HFF-Myc (cell line): ENCODE results near the gene BTN1A1.

Source experiments
- DNase-seq: peaks from one replicate; pipeline ENCODE4 v3.0.0-alpha.2; 2011; ENCODE audit warnings: low read depth; ENCODE audit errors: extremely low read depth
- H3K4me3 ChIP-seq: replicated peaks from 2 replicates; pipeline ENCODE4 v1.5.1; 2011; ENCODE audit warnings: low read depth, mild to moderate bottlenecking, control low read depth, low read length
- CTCF ChIP-seq: IDR thresholded peaks from 2 replicates; pipeline ENCODE4 v1.5.1; 2012; ENCODE audit warnings: mild to moderate bottlenecking, low read depth, low read length, control low read depth; ENCODE audit errors: missing control alignments

Gene BTN1A1

GRCh38 chr6:26533532-26533931 is 33.4 kb downstream of the BTN1A1 start:
- DNase-seq, result no peak
- TF ChIP-seq CTCF, result no peak
- H3K4me3 ChIP-seq, result peak overlapping the region; percentile 61

GRCh38 chr6:26534681-26535465 is 34.8 kb downstream of the BTN1A1 start:
- no peak for DNase-seq
- H3K4me3 ChIP-seq, result no peak overlapping the region
- TF ChIP-seq CTCF, result no peak

- peak overlapping the region; percentile 87 for H3K4me3 ChIP-seq
- no peak for DNase-seq
- no peak for TF ChIP-seq CTCF
These were observed 36.6 kb downstream of the BTN1A1 start for GRCh38 chr6:26536571-26537159.

- peak; percentile 96 for DNase-seq
- no peak for TF ChIP-seq CTCF
- H3K4me3 ChIP-seq, result peak overlapping the region; percentile 87
These were observed 37.2 kb downstream of the BTN1A1 start for GRCh38 chr6:26537160-26537845.

GRCh38 chr6:26537846-26538571 is 37.9 kb downstream of the BTN1A1 start, which contains the start of gene HMGN4:
HMGN4 (plus strand) TSS chr6:26538366; CDS start chr6:26545207, 6,841 bp downstream.
- TF ChIP-seq CTCF, result no peak
- peak within 1 kb of the TSS; percentile 87 for H3K4me3 ChIP-seq
- no peak for DNase-seq

- no peak for TF ChIP-seq CTCF
- H3K4me3 ChIP-seq, result peak overlapping the region; percentile 87
- no peak for DNase-seq
These were observed 38.4 kb downstream of the BTN1A1 start for GRCh38 chr6:26538572-26538902.
